NB4 (cell line): ENCODE data around the gene RPS6KA5.

Experiments
- MYC ChIP-seq: IDR thresholded peaks from 2 replicates; pipeline ENCODE4 v1.6.1; 2011; ENCODE audit warnings: low read depth, low read length
- POLR2A ChIP-seq: IDR thresholded peaks from 2 replicates; pipeline ENCODE4 v1.6.1; 2011; ENCODE audit warnings: mild to moderate bottlenecking; ENCODE audit not compliant: insufficient read length; ENCODE audit errors: extremely low read depth
- TF ChIP-seq, protein P1 (sequence below): IDR thresholded peaks from one replicate; pipeline ENCODE4 v1.5.1; 2012; ENCODE audit warnings: low read depth, low read length
- TF ChIP-seq, protein P2 (sequence below): IDR thresholded peaks from 2 replicates; pipeline ENCODE4 v1.6.1; 2011; ENCODE audit warnings: low read depth, low read length

DNA sequence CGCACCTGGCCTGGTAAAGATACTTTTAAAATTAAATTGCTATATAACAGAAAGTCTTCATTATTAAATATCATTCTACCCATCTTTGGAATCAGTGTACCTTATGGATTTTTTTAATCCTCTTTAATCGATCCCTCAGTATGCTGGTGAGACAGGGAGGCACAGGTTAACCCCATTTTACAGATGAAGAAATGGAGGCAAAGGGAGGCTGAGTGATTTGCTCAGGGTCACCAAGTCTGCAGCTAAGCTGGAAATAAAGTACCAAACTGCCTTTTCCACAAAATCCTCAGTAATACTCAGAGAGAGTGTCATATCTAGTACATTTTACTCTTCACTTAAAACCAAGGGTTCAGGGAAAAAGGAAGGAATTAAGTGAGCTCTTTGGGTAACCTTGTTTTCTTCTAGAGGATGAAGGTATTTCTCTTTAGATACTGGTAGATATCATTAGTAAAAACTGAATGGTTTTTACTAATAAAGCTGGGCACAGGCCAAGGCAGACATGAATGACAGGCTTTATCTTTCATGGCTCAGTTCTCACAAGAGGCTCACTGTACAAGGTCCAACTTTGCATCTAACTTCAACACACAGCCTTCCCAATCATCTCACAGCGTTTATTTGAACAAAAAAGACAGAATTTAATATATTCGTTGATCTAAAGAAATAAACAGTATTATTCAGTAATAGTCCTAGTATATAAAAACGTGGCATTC lies 209.0 kb downstream of the RPS6KA5 start:
- TF ChIP-seq, protein P1, sequence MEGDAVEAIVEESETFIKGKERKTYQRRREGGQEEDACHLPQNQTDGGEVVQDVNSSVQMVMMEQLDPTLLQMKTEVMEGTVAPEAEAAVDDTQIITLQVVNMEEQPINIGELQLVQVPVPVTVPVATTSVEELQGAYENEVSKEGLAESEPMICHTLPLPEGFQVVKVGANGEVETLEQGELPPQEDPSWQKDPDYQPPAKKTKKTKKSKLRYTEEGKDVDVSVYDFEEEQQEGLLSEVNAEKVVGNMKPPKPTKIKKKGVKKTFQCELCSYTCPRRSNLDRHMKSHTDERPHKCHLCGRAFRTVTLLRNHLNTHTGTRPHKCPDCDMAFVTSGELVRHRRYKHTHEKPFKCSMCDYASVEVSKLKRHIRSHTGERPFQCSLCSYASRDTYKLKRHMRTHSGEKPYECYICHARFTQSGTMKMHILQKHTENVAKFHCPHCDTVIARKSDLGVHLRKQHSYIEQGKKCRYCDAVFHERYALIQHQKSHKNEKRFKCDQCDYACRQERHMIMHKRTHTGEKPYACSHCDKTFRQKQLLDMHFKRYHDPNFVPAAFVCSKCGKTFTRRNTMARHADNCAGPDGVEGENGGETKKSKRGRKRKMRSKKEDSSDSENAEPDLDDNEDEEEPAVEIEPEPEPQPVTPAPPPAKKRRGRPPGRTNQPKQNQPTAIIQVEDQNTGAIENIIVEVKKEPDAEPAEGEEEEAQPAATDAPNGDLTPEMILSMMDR = no peak
- TF ChIP-seq POLR2A = no peak
- TF ChIP-seq, protein P2, sequence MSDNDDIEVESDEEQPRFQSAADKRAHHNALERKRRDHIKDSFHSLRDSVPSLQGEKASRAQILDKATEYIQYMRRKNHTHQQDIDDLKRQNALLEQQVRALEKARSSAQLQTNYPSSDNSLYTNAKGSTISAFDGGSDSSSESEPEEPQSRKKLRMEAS = no peak
- TF ChIP-seq MYC = no peak
